Gastrocnemius medialis (tissue), 4 donors: ENCODE results near the gene LYRM2. TPM values are rescaled to one million over a fixed set of nuclear protein-coding genes. Genes with fewer than 3 reads are reported as not detected.

Experiments used
- ATAC-seq, 2 donors: fragments of 150-250 bp; one replicate each; pipeline ENCODE4 v1.9.1; 2016
- DNase-seq, 2 donors: peaks; one replicate each; pipeline ENCODE4 v3.0.0-alpha.2; 2019
- H3K27ac ChIP-seq, 4 donors: fragments of 200-600 bp; sonication (generic); 1 replicate in 1 of 4; 2 replicates in 3 of 4; pipeline ENCODE4 v1.5.1; 2016 to 2018; ENCODE audit warnings: mild to moderate bottlenecking in 2 of 4, moderate library complexity in 1 of 4
- H3K27me3 ChIP-seq, 3 donors: fragments of 200-600 bp; sonication (generic) in 2 of 3; 1 replicate in 1 of 3; 2 replicates in 2 of 3; pipeline versions ENCODE4 v1.5.1 to v1.6.0; 2016 to 2019; ENCODE audit warnings: mild to moderate bottlenecking in 1 of 3, moderate library complexity in 1 of 3
- H3K36me3 ChIP-seq, 2 donors: fragments of 200-600 bp; sonication (generic) in 1 of 2; one replicate each; pipeline ENCODE4 v1.5.1; 2017 to 2018
- H3K4me1 ChIP-seq, 2 donors: fragments of 200-600 bp; sonication (generic) in 1 of 2; one replicate each; pipeline ENCODE4 v1.5.1; 2016 to 2017; ENCODE audit warnings: mild to moderate bottlenecking in 2 of 2
- H3K4me3 ChIP-seq, 4 donors: fragments of 200-600 bp; sonication (generic) in 3 of 4; 1 replicate in 1 of 4; 2 replicates in 3 of 4; pipeline ENCODE4 v1.5.1; 2016 to 2019; ENCODE audit warnings: mild to moderate bottlenecking in 2 of 4
- H3K9me3 ChIP-seq, 3 donors: fragments of 200-600 bp; sonication (generic) in 2 of 3; 1 replicate in 1 of 3; 2 replicates in 2 of 3; pipeline ENCODE4 v1.5.1; 2016 to 2019
- POLR2A ChIP-seq, 2 donors: fragments of 450-650 bp; IDR thresholded peaks; one replicate each; pipeline ENCODE4 v1.6.1; 2017; ENCODE audit warnings: antibody characterized with exemption in 2 of 2, mild to moderate bottlenecking in 2 of 2, moderate library complexity in 2 of 2
- in situ Hi-C, 4 donors: fragments of 200-750 bp; cut with MboI; loops; one replicate each; pipeline versions ENCODE4 v1.15.0 to v1.8.0; 2017; ENCODE audit warnings: low sequenced_read_pairs in 4 of 4
- intact Hi-C: fragments of 100-400 bp; cut with DNase I; formaldehyde crosslinking; loops from one replicate; pipeline ENCODE4 v1.15.1; 2023; ENCODE audit warnings: low total_unique reads
- total RNA-seq, 4 donors: library from RNA; depleted of rRNA; stranded (reverse); fragments of >200 nt; gene quantifications; one replicate each; pipeline versions ENCODE4 v1.1.0 to v1.2.3, GENCODE V29; 2016
- TF ChIP-seq, protein P1 (sequence below), 5 experiments: fragments of 450-650 bp in 3 of 5; fragments of 200-600 bp in 2 of 5; sonication (generic) in 2 of 5; IDR thresholded peaks in 4 of 5; conservative IDR thresholded peaks in 1 of 5; 1 replicate in 4 of 5; 2 replicates in 1 of 5; pipeline ENCODE4 v1.5.1; 2016 to 2019; ENCODE audit warnings: antibody characterized with exemption in 5 of 5, mild to moderate bottlenecking in 3 of 5, moderate library complexity in 3 of 5

The LYRM2 gene
- total RNA-seq, 4 donors from 2014 or later, result 15.8 to 40.2 (median 23.3) TPM

- intact Hi-C loops (no loop called here), in situ Hi-C loops (no loop called here)
- Histone ChIP-seq H3K27ac (no peak overlapping the region), H3K4me1 (peaks cover 23 to 25% of the 10 kb centered on the region in 2 donors), H3K27me3 (no peaks in the 10 kb centered on the region), H3K9me3 (no peaks in the 10 kb centered on the region), H3K4me3 (no peak overlapping the region), H3K36me3 (peaks cover 0 to 76% of the 10 kb centered on the region in 2 donors)
- ATAC-seq (no peak), DNase-seq (no peak)
- TF ChIP-seq, protein P1, sequence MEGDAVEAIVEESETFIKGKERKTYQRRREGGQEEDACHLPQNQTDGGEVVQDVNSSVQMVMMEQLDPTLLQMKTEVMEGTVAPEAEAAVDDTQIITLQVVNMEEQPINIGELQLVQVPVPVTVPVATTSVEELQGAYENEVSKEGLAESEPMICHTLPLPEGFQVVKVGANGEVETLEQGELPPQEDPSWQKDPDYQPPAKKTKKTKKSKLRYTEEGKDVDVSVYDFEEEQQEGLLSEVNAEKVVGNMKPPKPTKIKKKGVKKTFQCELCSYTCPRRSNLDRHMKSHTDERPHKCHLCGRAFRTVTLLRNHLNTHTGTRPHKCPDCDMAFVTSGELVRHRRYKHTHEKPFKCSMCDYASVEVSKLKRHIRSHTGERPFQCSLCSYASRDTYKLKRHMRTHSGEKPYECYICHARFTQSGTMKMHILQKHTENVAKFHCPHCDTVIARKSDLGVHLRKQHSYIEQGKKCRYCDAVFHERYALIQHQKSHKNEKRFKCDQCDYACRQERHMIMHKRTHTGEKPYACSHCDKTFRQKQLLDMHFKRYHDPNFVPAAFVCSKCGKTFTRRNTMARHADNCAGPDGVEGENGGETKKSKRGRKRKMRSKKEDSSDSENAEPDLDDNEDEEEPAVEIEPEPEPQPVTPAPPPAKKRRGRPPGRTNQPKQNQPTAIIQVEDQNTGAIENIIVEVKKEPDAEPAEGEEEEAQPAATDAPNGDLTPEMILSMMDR (IDR thresholded peaks at IDR 0.05 in 4 of 5, conservative IDR thresholded peaks at IDR 0.05 in 1 of 5), result no peak
- TF ChIP-seq POLR2A (IDR thresholded peaks at IDR 0.05), result no peak
Measured at GRCh38 chr6:89681983-89682564, 43.5 kb upstream of the LYRM2 start.

GRCh38 chr6:89680551-89680950, 42.0 kb upstream of the LYRM2 start:
- H3K4me3 ChIP-seq, result no peak overlapping the region
- no peaks in the 10 kb centered on the region for H3K27me3 ChIP-seq
- peak overlapping the region; percentile 34 to 72 (median 63) for H3K27ac ChIP-seq
- no peak for DNase-seq
- TF ChIP-seq, protein P1 (IDR thresholded peaks at IDR 0.05 in 4 of 5, conservative IDR thresholded peaks at IDR 0.05 in 1 of 5), result no peak
- TF ChIP-seq POLR2A (IDR thresholded peaks at IDR 0.05), result no peak
- peaks cover 0 to 64% of the 10 kb centered on the region in 2 donors for H3K36me3 ChIP-seq
- H3K4me1 ChIP-seq, result peaks cover 38 to 41% of the 10 kb centered on the region in 2 donors
- H3K9me3 ChIP-seq, result no peaks in the 10 kb centered on the region
- intact Hi-C loops (no loop called here), in situ Hi-C loops (no loop called here)
- ATAC-seq, result peak in 1 of 2 donors; percentile 42

DNA sequence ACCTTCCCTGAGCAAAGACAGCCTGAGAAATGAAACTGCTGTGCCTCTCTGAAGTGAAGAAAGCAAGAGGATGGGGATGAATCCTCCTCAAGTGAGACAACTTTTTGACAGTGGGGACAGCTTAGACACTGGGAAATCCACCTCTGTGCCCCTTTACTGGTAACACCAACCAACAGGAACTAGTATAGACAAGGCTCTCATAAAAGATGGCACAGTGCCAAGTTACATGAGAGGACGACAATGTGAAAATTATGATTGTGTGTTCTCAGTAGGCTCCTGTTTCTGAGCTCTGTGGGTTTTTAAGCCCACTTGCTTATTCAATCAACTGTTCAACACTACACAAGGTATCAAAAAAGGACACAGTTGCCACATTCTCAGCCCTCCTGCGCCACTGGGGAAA, 41.6 kb upstream of the LYRM2 start:
- H3K9me3 ChIP-seq, result no peaks in the 10 kb centered on the region
- H3K27me3 ChIP-seq, result no peaks in the 10 kb centered on the region
- H3K4me1 ChIP-seq, result peaks cover 42 to 45% of the 10 kb centered on the region in 2 donors
- in situ Hi-C loops, result no loop called here
- H3K4me3 ChIP-seq, result no peak overlapping the region
- ATAC-seq (no peak), DNase-seq (no peak)
- intact Hi-C loops, result no loop called here
- H3K36me3 ChIP-seq, result peaks cover 0 to 64% of the 10 kb centered on the region in 2 donors
- peak overlapping the region; percentile 34 to 72 (median 63) for H3K27ac ChIP-seq
- TF ChIP-seq POLR2A (IDR thresholded peaks at IDR 0.05), result no peak
- TF ChIP-seq, protein P1 (IDR thresholded peaks at IDR 0.05 in 4 of 5, conservative IDR thresholded peaks at IDR 0.05 in 1 of 5), result no peak

GRCh38 chr6:89679215-89680120, 40.9 kb upstream of the LYRM2 start:
- ATAC-seq, result no peak
- in situ Hi-C loops, result no loop called here
- H3K27ac ChIP-seq, result peak overlapping the region; percentile 34 to 72 (median 63)

More at GRCh38 chr6:89679215-89680120, 40.9 kb upstream of the LYRM2 start:
- Histone ChIP-seq H3K4me3 (no peak overlapping the region), H3K36me3 (peaks cover 0 to 63% of the 10 kb centered on the region in 2 donors), H3K9me3 (no peaks in the 10 kb centered on the region), H3K4me1 (peaks cover 44 to 49% of the 10 kb centered on the region in 2 donors), H3K27me3 (no peaks in the 10 kb centered on the region)
- intact Hi-C loops, result no loop called here
- TF ChIP-seq, protein P1 (IDR thresholded peaks at IDR 0.05 in 4 of 5, conservative IDR thresholded peaks at IDR 0.05 in 1 of 5), result no peak
- no peak for TF ChIP-seq POLR2A (IDR thresholded peaks at IDR 0.05)
- DNase-seq, result no peak
